HEK293 (cell line): ENCODE data around the gene PTPRJ.
"Not testable (repeated sequence)": the region's sequence is repeated elsewhere in the genome, so short reads cannot be mapped to it uniquely, and the experiment has no call there.

ENCODE experiments used
- CTCF ChIA-PET: fragments of 350-600 bp; formaldehyde crosslinking; extraction: SDS; loops from one replicate; lab custom pipeline; 2021; ENCODE audit warnings: antibody characterized with exemption; lab: Yijun Ruan, JAX
- POLR2A ChIA-PET: fragments of 300-600 bp; formaldehyde crosslinking; extraction: SDS; loops from one replicate; lab custom pipeline; 2020; ENCODE audit warnings: antibody characterized with exemption, inconsistent platforms; lab: Yijun Ruan, JAX
- H3K27ac ChIP-seq: fragments of 200-500 bp; sonication (Bioruptor generic); 2 replicates; pipeline ENCODE4 v1.5.1; 2014; ENCODE audit warnings: low read depth, low read length, control low read depth, inconsistent platforms; ENCODE audit errors: extremely low read depth
- H3K36me3 ChIP-seq, 2 experiments: fragments of 200-500 bp in 1 of 2; sonication (Bioruptor generic) in 1 of 2; 1 replicate in 1 of 2; 2 replicates in 1 of 2; pipeline ENCODE4 v1.5.1; 2014 to 2017; ENCODE audit warnings: inconsistent platforms in 2 of 2, low read length in 2 of 2; ENCODE audit not compliant: control insufficient read depth in 2 of 2, insufficient read depth in 1 of 2
- H3K4me1 ChIP-seq: fragments of 200-500 bp; sonication (Bioruptor generic); 2 replicates; pipeline ENCODE4 v1.5.1; 2014; ENCODE audit warnings: mild to moderate bottlenecking, low read length, inconsistent platforms; ENCODE audit not compliant: control insufficient read depth, insufficient read depth
- H3K4me3 ChIP-seq: 2 replicates; pipeline ENCODE4 v1.5.1; 2011; ENCODE audit warnings: low read depth, mild to moderate bottlenecking, control low read depth, low read length, moderate library complexity
- H3K9me3 ChIP-seq: fragments of 200-500 bp; sonication (Bioruptor generic); 2 replicates; pipeline ENCODE4 v1.5.1; 2014; ENCODE audit warnings: low read depth, low read length, inconsistent platforms; ENCODE audit not compliant: control insufficient read depth, insufficient read depth
- BCL6B ChIP-seq: fragments of 450-650 bp; formaldehyde crosslinking; IDR thresholded peaks from 2 replicates; pipeline ENCODE4 v1.5.1; 2017; ENCODE audit warnings: missing biosample characterization, missing genetic modification characterization
- HOXA7 ChIP-seq: sonication (generic); formaldehyde crosslinking; IDR thresholded peaks from 2 replicates; pipeline ENCODE4 v1.8.1; 2022; ENCODE audit warnings: missing genetic modification reagents, borderline replicate concordance
- MEIS1 ChIP-seq: sonication (generic); formaldehyde crosslinking; IDR thresholded peaks from 2 replicates; pipeline ENCODE4 v1.8.1; 2022; ENCODE audit warnings: missing genetic modification reagents, mild to moderate bottlenecking, borderline replicate concordance
- PBX3 ChIP-seq: sonication (generic); formaldehyde crosslinking; IDR thresholded peaks from 2 replicates; pipeline ENCODE4 v1.8.1; 2022; ENCODE audit warnings: mild to moderate bottlenecking, moderate library complexity, missing genetic modification reagents
- SCRT2 ChIP-seq: fragments of 450-650 bp; formaldehyde crosslinking; IDR thresholded peaks from 2 replicates; pipeline ENCODE4 v1.5.1; 2016; ENCODE audit warnings: missing biosample characterization, missing genetic modification characterization
- ZBTB26 ChIP-seq: fragments of 450-650 bp; formaldehyde crosslinking; optimal IDR thresholded peaks from 2 replicates; pipeline ENCODE3; 2016; ENCODE audit warnings: missing biosample characterization, mild to moderate bottlenecking, missing genetic modification characterization
- ZFHX2 ChIP-seq: fragments of 450-650 bp; formaldehyde crosslinking; conservative IDR thresholded peaks from 2 replicates; pipeline ENCODE4 v1.5.1; 2016; ENCODE audit warnings: missing biosample characterization, missing genetic modification characterization
- ZFP37 ChIP-seq: fragments of 450-650 bp; formaldehyde crosslinking; IDR thresholded peaks from 2 replicates; pipeline ENCODE4 v1.5.1; 2016; ENCODE audit warnings: missing biosample characterization, missing genetic modification characterization
- ZIC2 ChIP-seq: fragments of 450-650 bp; formaldehyde crosslinking; IDR thresholded peaks from 2 replicates; pipeline ENCODE4 v1.5.1; 2016; ENCODE audit warnings: missing biosample characterization, missing genetic modification characterization
- ZNF292 ChIP-seq: fragments of 450-650 bp; formaldehyde crosslinking; IDR thresholded peaks from 2 replicates; pipeline ENCODE4 v1.5.1; 2016; ENCODE audit warnings: low read depth, missing biosample characterization, missing genetic modification characterization, borderline replicate concordance
- ZNF426 ChIP-seq: fragments of 450-650 bp; formaldehyde crosslinking; IDR thresholded peaks from 2 replicates; pipeline ENCODE4 v1.5.1; 2017; ENCODE audit warnings: missing biosample characterization, missing genetic modification characterization, mild to moderate bottlenecking, inconsistent platforms, moderate library complexity
- ZNF473 ChIP-seq: fragments of 450-650 bp; formaldehyde crosslinking; IDR thresholded peaks from 2 replicates; pipeline ENCODE4 v1.5.1; 2017; ENCODE audit warnings: missing biosample characterization, missing genetic modification characterization
- ZNF513 ChIP-seq: fragments of 450-650 bp; IDR thresholded peaks from 2 replicates; pipeline ENCODE4 v1.5.1; 2018; ENCODE audit warnings: missing biosample characterization, missing genetic modification characterization
- ZNF518A ChIP-seq: fragments of 450-650 bp; formaldehyde crosslinking; conservative IDR thresholded peaks from 2 replicates; pipeline ENCODE4 v1.5.1; 2016; ENCODE audit warnings: low read depth, missing biosample characterization, missing genetic modification characterization
- ZNF600 ChIP-seq: fragments of 450-650 bp; formaldehyde crosslinking; IDR thresholded peaks from 2 replicates; pipeline ENCODE4 v1.5.1; 2016; ENCODE audit warnings: missing biosample characterization, missing genetic modification characterization
- ZNF624 ChIP-seq: fragments of 450-650 bp; formaldehyde crosslinking; IDR thresholded peaks from 2 replicates; pipeline ENCODE4 v1.5.1; 2017; ENCODE audit warnings: missing biosample characterization, missing genetic modification characterization
- ZNF639 ChIP-seq: fragments of 450-650 bp; formaldehyde crosslinking; IDR thresholded peaks from 2 replicates; pipeline ENCODE4 v1.5.1; 2016; ENCODE audit warnings: missing biosample characterization, missing genetic modification characterization
- ZNF785 ChIP-seq: fragments of 450-650 bp; formaldehyde crosslinking; IDR thresholded peaks from 2 replicates; pipeline ENCODE4 v1.5.1; 2016; ENCODE audit warnings: missing biosample characterization, missing genetic modification characterization
- ZSCAN23 ChIP-seq: fragments of 450-650 bp; formaldehyde crosslinking; IDR thresholded peaks from 2 replicates; pipeline ENCODE4 v1.5.1; 2016; ENCODE audit warnings: missing biosample characterization, missing genetic modification characterization

The PTPRJ gene

GRCh38 chr11:48184452-48184851, 204.1 kb downstream of the PTPRJ start:
- ChIA-PET CTCF (interaction anchor here (0.6 to 2.1 kb wide), 3 partner anchors 12 to 93 kb away, joined by 3 to 8 read pairs (median 7); no protein-coding TSS in a partner anchor), POLR2A (no interaction called here)
- no peak overlapping the region for H3K27ac ChIP-seq
- no peaks in the 10 kb centered on the region for H3K4me1 ChIP-seq
- no peak for TF ChIP-seq ZNF513 (tag by site-specific recombination)
- TF ChIP-seq HOXA7 (CRISPR knock-in tag), result no peak
- no peak for TF ChIP-seq ZBTB26 (tag by site-specific recombination)
- TF ChIP-seq MEIS1 (CRISPR knock-in tag), result no peak
- TF ChIP-seq ZIC2 (tag by site-specific recombination), result no peak
- TF ChIP-seq ZSCAN23 (tag by site-specific recombination), result no peak
- no peak for TF ChIP-seq ZNF624 (tag by site-specific recombination)
- no peak for TF ChIP-seq PBX3
- no peaks in the 10 kb centered on the region for H3K9me3 ChIP-seq
- H3K4me3 ChIP-seq, result no peak overlapping the region
- no peaks in the 10 kb centered on the region for H3K36me3 ChIP-seq

GRCh38 chr11:48190906-48191654, 210.7 kb downstream of the PTPRJ start:
- H3K9me3 ChIP-seq, H3K4me1 ChIP-seq, POLR2A ChIA-PET, H3K27ac ChIP-seq, H3K4me3 ChIP-seq, H3K36me3 ChIP-seq: not testable (repeated sequence)
- CTCF ChIA-PET, result interaction anchor here (1.2 kb wide), 1 partner anchor 19 kb away, joined by 4 read pairs; no protein-coding TSS in a partner anchor

- CTCF ChIA-PET, result interaction anchor here (0.6 kb wide), 1 partner anchor 15 kb away, joined by 4 read pairs; no protein-coding TSS in a partner anchor
- TF ChIP-seq ZNF518A (tag by site-specific recombination), result no peak
- TF ChIP-seq ZFP37 (tag by site-specific recombination), result no peak
- no peak for TF ChIP-seq ZNF639 (tag by site-specific recombination)
- TF ChIP-seq ZNF785 (tag by site-specific recombination), result no peak
- no peak for TF ChIP-seq ZNF473 (tag by site-specific recombination)
- TF ChIP-seq ZFHX2 (tag by site-specific recombination), result no peak
- no peak for TF ChIP-seq ZNF426 (tag by site-specific recombination)
- TF ChIP-seq ZNF292 (tag by site-specific recombination), result no peak
- TF ChIP-seq BCL6B (tag by site-specific recombination), result no peak
- TF ChIP-seq ZNF600 (tag by site-specific recombination), result no peak
- no peak for TF ChIP-seq SCRT2 (tag by site-specific recombination)
Observed at GRCh38 chr11:48193876-48194275, 213.5 kb downstream of the PTPRJ start.

More at GRCh38 chr11:48193876-48194275, 213.5 kb downstream of the PTPRJ start:
- Histone ChIP-seq H3K4me1 (no peaks in the 10 kb centered on the region), H3K9me3 (no peaks in the 10 kb centered on the region), H3K36me3 (no peaks in the 10 kb centered on the region), H3K27ac (no peak overlapping the region), H3K4me3 (no peak overlapping the region)
- POLR2A ChIA-PET, result no interaction called here
